Measurements from ENCODE around the gene DAB1.
"Not testable (repeated sequence)": the region's sequence is repeated elsewhere in the genome, so short reads cannot be mapped to it uniquely, and the experiment has no call there.

DAB1 gene

GRCh38 chr1:57109247-57109646, 314.6 kb downstream of the DAB1 start:
- no peak for DNase-seq

GRCh38 chr1:57106296-57106695, 317.6 kb downstream of the DAB1 start:
- no peak for DNase-seq

- no peak for DNase-seq
These were observed 321.1 kb downstream of the DAB1 start for GRCh38 chr1:57102561-57103326.

GRCh38 chr1:57101209-57101608, 322.7 kb downstream of the DAB1 start:
- DNase-seq, result no peak

- no peak for DNase-seq
These were observed 329.1 kb downstream of the DAB1 start for GRCh38 chr1:57094749-57095148.

- no peak for DNase-seq
These were observed 330.7 kb downstream of the DAB1 start for GRCh38 chr1:57093122-57093521.

GRCh38 chr1:57091642-57092041, 332.2 kb downstream of the DAB1 start:
- no peak for DNase-seq

- DNase-seq, result no peak
These were observed 334.0 kb downstream of the DAB1 start for GRCh38 chr1:57089855-57090254.

GRCh38 chr1:57089221-57089620, 334.6 kb downstream of the DAB1 start:
- no peak for DNase-seq

- no peak for DNase-seq
These were observed 335.2 kb downstream of the DAB1 start for GRCh38 chr1:57088653-57089052.

GRCh38 chr1:57087660-57088059, 336.2 kb downstream of the DAB1 start:
- DNase-seq, result not testable (repeated sequence)

GRCh38 chr1:57086154-57086553, 337.7 kb downstream of the DAB1 start:
- DNase-seq, result no peak

- no peak for DNase-seq
These were observed 339.2 kb downstream of the DAB1 start for GRCh38 chr1:57084701-57085100.

GRCh38 chr1:57082711-57083439, 341.0 kb downstream of the DAB1 start:
- no peak for DNase-seq

GRCh38 chr1:57079454-57080157, 344.3 kb downstream of the DAB1 start:
- DNase-seq, result no peak

- DNase-seq, result no peak
These were observed 351.3 kb downstream of the DAB1 start for GRCh38 chr1:57072401-57073110.

GRCh38 chr1:57067863-57068262, 356.0 kb downstream of the DAB1 start:
- DNase-seq, result no peak

- DNase-seq, result no peak
These were observed 356.8 kb downstream of the DAB1 start for GRCh38 chr1:57066980-57067610.

GRCh38 chr1:57065442-57065841, 358.4 kb downstream of the DAB1 start:
- DNase-seq, result no peak

- DNase-seq, result no peak
These were observed 359.3 kb downstream of the DAB1 start for GRCh38 chr1:57064379-57065140.

- no peak for DNase-seq
These were observed 360.3 kb downstream of the DAB1 start for GRCh38 chr1:57063406-57064125.
